Smooth muscle cell of the brain vasculature (primary cell): ENCODE measurements around the gene CRAMP1.

Experiments
- DNase-seq: peaks from one replicate; pipeline ENCODE4 v3.0.0-alpha.2; 2012; ENCODE audit warnings: low read depth, low spot score

The CRAMP1 gene

GRCh38 chr16:1601489-1601888 is 10.7 kb upstream of the CRAMP1 start:
- DNase-seq = no peak

- no peak for DNase-seq
Measured at GRCh38 chr16:1602285-1602684, 9.9 kb upstream of the CRAMP1 start.

- no peak for DNase-seq
Measured at GRCh38 chr16:1606774-1607173, 5.4 kb upstream of the CRAMP1 start.

GRCh38 chr16:1607971-1608370 is 4.2 kb upstream of the CRAMP1 start:
- no peak for DNase-seq

GRCh38 chr16:1610071-1610898 is 1.9 kb upstream of the CRAMP1 start:
- peak; percentile 56 for DNase-seq

GRCh38 chr16:1610899-1611632 is 1.1 kb upstream of the CRAMP1 start:
- no peak for DNase-seq

GRCh38 chr16:1613211-1613622 is 1.1 kb downstream of the CRAMP1 start:
- no peak for DNase-seq

GRCh38 chr16:1613728-1614455 is 1.7 kb downstream of the CRAMP1 start:
- DNase-seq = no peak

GRCh38 chr16:1614456-1615102 is 2.4 kb downstream of the CRAMP1 start:
- DNase-seq = no peak

- no peak for DNase-seq
Measured at GRCh38 chr16:1615761-1616160, 3.6 kb downstream of the CRAMP1 start.

- no peak for DNase-seq
Measured at GRCh38 chr16:1619976-1620375, 7.8 kb downstream of the CRAMP1 start.

- DNase-seq = no peak
Measured at GRCh38 chr16:1620391-1620790, 8.2 kb downstream of the CRAMP1 start.

- DNase-seq = no peak
Measured at GRCh38 chr16:1621851-1622250, 9.7 kb downstream of the CRAMP1 start.

GRCh38 chr16:1626327-1626726 is 14.2 kb downstream of the CRAMP1 start:
- DNase-seq = no peak

- no peak for DNase-seq
Measured at GRCh38 chr16:1626776-1627175, 14.6 kb downstream of the CRAMP1 start.

- no peak for DNase-seq
Measured at GRCh38 chr16:1630450-1631213, 18.5 kb downstream of the CRAMP1 start.

- DNase-seq = no peak
Measured at GRCh38 chr16:1631230-1631629, 19.1 kb downstream of the CRAMP1 start.

GRCh38 chr16:1631931-1632637 is 19.9 kb downstream of the CRAMP1 start:
- no peak for DNase-seq

GRCh38 chr16:1632638-1632970 is 20.4 kb downstream of the CRAMP1 start:
- DNase-seq = no peak

GRCh38 chr16:1633310-1633709 is 21.1 kb downstream of the CRAMP1 start:
- no peak for DNase-seq

- no peak for DNase-seq
Measured at GRCh38 chr16:1634541-1634940, 22.4 kb downstream of the CRAMP1 start.
